ENCODE measurements around the gene ARID3C. TPM values are rescaled to one million over a fixed set of nuclear protein-coding genes. Genes with fewer than 3 reads are reported as not detected.

The ARID3C gene
- polyA plus RNA-seq, 1 of the 3 experiments (the other 2 are of a cell fraction), result 0.08 TPM

- Histone ChIP-seq H3K9ac (no peak overlapping the region), H3K4me2 (no peak overlapping the region)
These were observed 21.9 kb upstream of the ARID3C start for GRCh38 chr9:34650816-34651215.

GRCh38 chr9:34648673-34649072 lies 19.8 kb upstream of the ARID3C start:
- ChIA-PET POLR2A (no interaction called here), CTCF (interaction anchor here (0.9 to 14.1 kb wide), 5 partner anchors 11 to 52 kb away, joined by 3 to 152 read pairs (median 5); partner anchors contain the start of genes CCL27, RPP25L and SIGMAR1)
- Histone ChIP-seq H3F3A (replicated peaks; ENCODE audit: insufficient read depth) (peaks cover 3% of the 10 kb centered on the region), H3K4me1 (ENCODE audit: control insufficient read depth in 1 of 2, insufficient read depth in 2 of 2, low read depth in 1 of 2, low read length in 1 of 2) (peaks cover 17 to 69% of the 10 kb centered on the region in 2 experiments), H4K20me1 (ENCODE audit: insufficient read depth) (no peaks in the 10 kb centered on the region), H3K27me3 (ENCODE audit: insufficient read depth) (no peaks in the 10 kb centered on the region), H3K9me2 (no peaks in the 10 kb centered on the region), H3K79me2 (ENCODE audit: insufficient read depth) (peaks cover 14% of the 10 kb centered on the region; the same call in 1 of the 2 replicates), H3K9me3 (no peaks in the 10 kb centered on the region), H3K4me2 (no peak overlapping the region), H3K9ac (no peak overlapping the region), H3K4me3 (ENCODE audit: low read depth in 2 of 2, low read length in 1 of 2) (no peak overlapping the region), H3K36me3 (replicated peaks in 1 of 2; ENCODE audit: control insufficient read depth in 1 of 2, insufficient read depth in 2 of 2, low read length in 1 of 2) (peaks cover 13 to 19% of the 10 kb centered on the region in 2 experiments), H2AFZ (ENCODE audit: low read depth) (no peak overlapping the region), H3K27ac (ENCODE audit: low read depth in 2 of 2, low read length in 1 of 2) (no peak overlapping the region)
- 92% methylated on average over 3 of the region's 8 CpGs for WGBS (ENCODE audit: low lambda C conversion rate)
- DNase-seq, result no peak
- TF ChIP-seq TCF12 (IDR thresholded peaks at IDR 0.05), result no peak

More at GRCh38 chr9:34650816-34651215, 21.9 kb upstream of the ARID3C start:
- Histone ChIP-seq H3F3A (replicated peaks; ENCODE audit: insufficient read depth) (peaks cover 3% of the 10 kb centered on the region), H3K4me3 (ENCODE audit: low read depth in 2 of 2, low read length in 1 of 2) (no peak overlapping the region), H3K79me2 (ENCODE audit: insufficient read depth) (peaks cover 14% of the 10 kb centered on the region; the same call in 1 of the 2 replicates), H3K9me3 (no peaks in the 10 kb centered on the region), H3K4me1 (ENCODE audit: control insufficient read depth in 1 of 2, insufficient read depth in 2 of 2, low read depth in 1 of 2, low read length in 1 of 2) (peaks cover 23 to 89% of the 10 kb centered on the region in 2 experiments), H3K27me3 (ENCODE audit: insufficient read depth) (no peaks in the 10 kb centered on the region), H2AFZ (ENCODE audit: low read depth) (no peak overlapping the region), H3K36me3 (replicated peaks in 1 of 2; ENCODE audit: control insufficient read depth in 1 of 2, insufficient read depth in 2 of 2, low read length in 1 of 2) (peaks cover 13 to 19% of the 10 kb centered on the region in 2 experiments), H3K27ac (ENCODE audit: low read depth in 2 of 2, low read length in 1 of 2) (peak overlapping the region in 1 of 2 experiments; percentile 96; a peak in 2 of 4 replicates), H4K20me1 (ENCODE audit: insufficient read depth) (no peaks in the 10 kb centered on the region), H3K9me2 (no peaks in the 10 kb centered on the region)
- CTCF ChIA-PET, result interaction anchor here (0.6 to 14.1 kb wide), 4 partner anchors 13 to 681 kb away, joined by 3 to 152 read pairs (median 12); partner anchors contain the start of gene SIGMAR1
- POLR2A ChIA-PET, result interaction anchor here (1.3 kb wide), 1 partner anchor 13 kb away, joined by 12 read pairs; the partner anchor contains the start of gene SIGMAR1
- TF ChIP-seq CHD2 (IDR thresholded peaks at IDR 0.05; ENCODE audit: low read length, partially characterized antibody) (peak; percentile 9), TCF12 (IDR thresholded peaks at IDR 0.05) (0 out of 2 replicates have a peak, but pooled peaks have one; percentile 7), ELF1 (IDR thresholded peaks at IDR 0.05) (no peak), FOXJ3 (CRISPR knock-in tag; IDR thresholded peaks at IDR 0.05) (peak; percentile 66; the same call in 1 of the 2 replicates), MXI1 (IDR thresholded peaks at IDR 0.05; ENCODE audit: low read depth, low read length) (peak; percentile 85), USF2 (IDR thresholded peaks at IDR 0.05; ENCODE audit: borderline replicate concordance, low read depth, low read length) (no peak), NFIC (IDR thresholded peaks at IDR 0.05; ENCODE audit: borderline replicate concordance) (peak; percentile 85), RFX5 (IDR thresholded peaks at IDR 0.05; ENCODE audit: low read length) (no peak)
- 76% methylated on average over 4 of the region's 5 CpGs for WGBS (ENCODE audit: low lambda C conversion rate)
- DNase-seq, result peak; percentile 88

GRCh38 chr9:34647651-34648050 lies 18.8 kb upstream of the ARID3C start:
- peak overlapping the region; percentile 96 for H3K4me2 ChIP-seq
- WGBS (ENCODE audit: low lambda C conversion rate), result 88% methylated on average over 10 of the region's 10 CpGs
- no peaks in the 10 kb centered on the region for H3K9me3 ChIP-seq
- peaks cover 7 to 59% of the 10 kb centered on the region in 2 experiments; a peak in 3 of 4 replicates for H3K4me1 ChIP-seq (ENCODE audit: control insufficient read depth in 1 of 2, insufficient read depth in 2 of 2, low read depth in 1 of 2, low read length in 1 of 2)
- H3F3A ChIP-seq (replicated peaks; ENCODE audit: insufficient read depth), result peaks cover 8% of the 10 kb centered on the region
- no peaks in the 10 kb centered on the region for H3K9me2 ChIP-seq
- H3K4me3 ChIP-seq (ENCODE audit: low read depth in 2 of 2, low read length in 1 of 2), result peak overlapping the region; percentile 77 to 84
- no peaks in the 10 kb centered on the region for H3K27me3 ChIP-seq (ENCODE audit: insufficient read depth)
- DNase-seq, result no peak
- no peaks in the 10 kb centered on the region for H4K20me1 ChIP-seq (ENCODE audit: insufficient read depth)
- peak overlapping the region; percentile 66 to 95; a peak in 1 of 4 replicates for H3K27ac ChIP-seq (ENCODE audit: low read depth in 2 of 2, low read length in 1 of 2)
- ChIA-PET POLR2A (interaction anchor here (0.6 to 1.3 kb wide), 2 partner anchors 17 to 18 kb away, joined by 3 to 5 read pairs; no protein-coding TSS in a partner anchor), CTCF (interaction anchor here (1.2 to 14.1 kb wide), 8 partner anchors 9 to 55 kb away, joined by 3 to 152 read pairs (median 6); partner anchors contain the start of genes CCL27 and SIGMAR1)
- peaks cover 14% of the 10 kb centered on the region; the same call in 1 of the 2 replicates for H3K79me2 ChIP-seq (ENCODE audit: insufficient read depth)
- no peak overlapping the region for H2AFZ ChIP-seq (ENCODE audit: low read depth)
- H3K36me3 ChIP-seq (replicated peaks in 1 of 2; ENCODE audit: control insufficient read depth in 1 of 2, insufficient read depth in 2 of 2, low read length in 1 of 2), result peaks cover 13 to 19% of the 10 kb centered on the region in 2 experiments
- H3K9ac ChIP-seq, result peak overlapping the region; percentile 82; the same call in 1 of the 2 replicates
- TF ChIP-seq REST (IDR thresholded peaks at IDR 0.05; ENCODE audit: low read depth, low read length) (no peak), FOXM1 (IDR thresholded peaks at IDR 0.05; ENCODE audit: low read depth) (no peak), IRF3 (IDR thresholded peaks at IDR 0.05; ENCODE audit: low read depth, low read length) (no peak), RXRA (IDR thresholded peaks at IDR 0.05; ENCODE audit: borderline replicate concordance, low read depth) (no peak), USF2 (IDR thresholded peaks at IDR 0.05; ENCODE audit: borderline replicate concordance, low read depth, low read length) (no peak), MEF2A (IDR thresholded peaks at IDR 0.05; ENCODE audit: borderline replicate concordance, low read depth) (no peak), FOSL2 (IDR thresholded peaks at IDR 0.05; ENCODE audit: borderline replicate concordance, low read depth) (no peak)
